PC-3 (cell line): Measurements from ENCODE around the gene CEP152.

Experiments used
- EZH2 ChIP-seq: fragments of 300-600 bp; sonication (generic); IDR thresholded peaks from one replicate; pipeline ENCODE4 v1.6.1; 2017; ENCODE audit warnings: antibody characterized with exemption, mild to moderate bottlenecking, low read length; ENCODE audit not compliant: unreplicated experiment
- EZH2phosphoT487 ChIP-seq: fragments of 300-600 bp; sonication (generic); IDR thresholded peaks from 2 replicates; pipeline ENCODE4 v1.6.1; 2018; ENCODE audit warnings: mild to moderate bottlenecking, antibody characterized with exemption, low read length, borderline replicate concordance
- TF ChIP-seq, protein P1 (sequence below): fragments of 300-600 bp; sonication (generic); conservative IDR thresholded peaks from 2 replicates; pipeline ENCODE4 v1.5.1; 2017; ENCODE audit warnings: antibody characterized with exemption, low read depth, mild to moderate bottlenecking, low read length

DNA sequence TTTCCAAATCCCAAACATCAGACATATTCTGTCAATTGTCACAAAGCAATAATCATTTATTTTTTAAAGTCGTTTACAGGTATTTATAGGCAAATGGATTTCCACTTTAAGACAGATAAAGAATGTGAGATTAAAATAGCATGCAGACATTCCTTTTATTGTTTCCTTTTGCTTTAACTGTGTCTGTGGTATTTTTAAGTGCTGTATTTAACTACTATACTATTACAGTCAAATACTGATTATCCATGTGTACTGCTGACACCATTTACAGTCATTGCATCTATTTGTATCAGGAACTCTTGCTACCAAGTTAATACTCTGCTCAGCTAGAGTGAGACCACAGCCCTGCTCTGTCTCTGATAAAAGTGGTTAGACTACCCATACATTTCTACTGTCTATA, 12.8 kb upstream of the CEP152 start:
- TF ChIP-seq, protein P1, sequence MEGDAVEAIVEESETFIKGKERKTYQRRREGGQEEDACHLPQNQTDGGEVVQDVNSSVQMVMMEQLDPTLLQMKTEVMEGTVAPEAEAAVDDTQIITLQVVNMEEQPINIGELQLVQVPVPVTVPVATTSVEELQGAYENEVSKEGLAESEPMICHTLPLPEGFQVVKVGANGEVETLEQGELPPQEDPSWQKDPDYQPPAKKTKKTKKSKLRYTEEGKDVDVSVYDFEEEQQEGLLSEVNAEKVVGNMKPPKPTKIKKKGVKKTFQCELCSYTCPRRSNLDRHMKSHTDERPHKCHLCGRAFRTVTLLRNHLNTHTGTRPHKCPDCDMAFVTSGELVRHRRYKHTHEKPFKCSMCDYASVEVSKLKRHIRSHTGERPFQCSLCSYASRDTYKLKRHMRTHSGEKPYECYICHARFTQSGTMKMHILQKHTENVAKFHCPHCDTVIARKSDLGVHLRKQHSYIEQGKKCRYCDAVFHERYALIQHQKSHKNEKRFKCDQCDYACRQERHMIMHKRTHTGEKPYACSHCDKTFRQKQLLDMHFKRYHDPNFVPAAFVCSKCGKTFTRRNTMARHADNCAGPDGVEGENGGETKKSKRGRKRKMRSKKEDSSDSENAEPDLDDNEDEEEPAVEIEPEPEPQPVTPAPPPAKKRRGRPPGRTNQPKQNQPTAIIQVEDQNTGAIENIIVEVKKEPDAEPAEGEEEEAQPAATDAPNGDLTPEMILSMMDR = no peak
- TF ChIP-seq EZH2 (no peak), EZH2phosphoT487 (no peak)
